DND-41 (cell line): ENCODE data around the gene PET100.

ENCODE experiments used
- ATAC-seq: fragments of 200-7000 bp; cut with Tn5 transposase; 3 replicates; pipeline ENCODE4 v1.9.1; 2021; ENCODE audit warnings: low read depth; ENCODE audit not compliant: insufficient read depth
- DNase-seq: peaks from one replicate; pipeline ENCODE4 v3.0.0-alpha.2; 2020
- H2AFZ ChIP-seq: 2 replicates; pipeline ENCODE4 v1.6.0; 2012; ENCODE audit warnings: low read depth, low read length
- H3K27ac ChIP-seq: 2 replicates; pipeline ENCODE4 v1.5.1; 2012; ENCODE audit warnings: low read length, inconsistent platforms
- H3K27me3 ChIP-seq: fragments of 200-600 bp; sonication (generic); 2 replicates; pipeline ENCODE4 v1.6.0; 2012; ENCODE audit warnings: low read length, mild to moderate bottlenecking, inconsistent platforms; ENCODE audit not compliant: insufficient read depth, poor library complexity
- H3K36me3 ChIP-seq: 2 replicates; pipeline ENCODE4 v1.5.1; 2012; ENCODE audit warnings: low read length, inconsistent platforms; ENCODE audit not compliant: insufficient read depth
- H3K4me1 ChIP-seq: 2 replicates; pipeline ENCODE4 v1.5.1; 2012; ENCODE audit warnings: mild to moderate bottlenecking, low read length; ENCODE audit not compliant: insufficient read depth
- H3K4me2 ChIP-seq: 2 replicates; pipeline ENCODE4 v1.6.0; 2012; ENCODE audit warnings: mild to moderate bottlenecking, moderate library complexity, low read length, inconsistent platforms; ENCODE audit not compliant: insufficient read depth
- H3K4me3 ChIP-seq, 2 experiments: fragments of 200-600 bp in 1 of 2; shearing (Covaris generic) in 1 of 2; 2 replicates each; pipeline ENCODE4 v1.5.1; 2012 to 2016; ENCODE audit warnings: inconsistent platforms in 2 of 2, low read length in 2 of 2, mild to moderate bottlenecking in 2 of 2, low read depth in 1 of 2, moderate library complexity in 1 of 2
- H3K79me2 ChIP-seq: 2 replicates; pipeline ENCODE4 v1.6.0; 2012; ENCODE audit warnings: low read length, inconsistent platforms; ENCODE audit not compliant: insufficient read depth
- H3K9ac ChIP-seq: 2 replicates; pipeline ENCODE4 v1.6.0; 2012; ENCODE audit warnings: low read depth, mild to moderate bottlenecking, inconsistent platforms, low read length, moderate library complexity
- H3K9me3 ChIP-seq: 2 replicates; pipeline ENCODE4 v1.5.1; 2012; ENCODE audit warnings: low read length, moderate library complexity, mild to moderate bottlenecking, inconsistent platforms; ENCODE audit not compliant: insufficient read depth, severe bottlenecking
- H4K20me1 ChIP-seq: 2 replicates; pipeline ENCODE4 v1.6.0; 2012; ENCODE audit warnings: low read length; ENCODE audit not compliant: insufficient read depth
- CTCF ChIP-seq: IDR thresholded peaks from 2 replicates; pipeline ENCODE4 v1.5.1; 2012; ENCODE audit warnings: borderline replicate concordance, low read length, moderate library complexity, mild to moderate bottlenecking; ENCODE audit not compliant: poor library complexity, severe bottlenecking; ENCODE audit errors: extremely low read depth
- EZH2 ChIP-seq: IDR thresholded peaks from 3 replicates; pipeline ENCODE4 v1.6.1; 2012; ENCODE audit warnings: borderline replicate concordance, low read depth, mild to moderate bottlenecking, moderate library complexity, low read length, inconsistent platforms; ENCODE audit not compliant: severe bottlenecking

The PET100 gene

GRCh38 chr19:7624810-7625209 is 4.8 kb upstream of the PET100 start:
- Histone ChIP-seq H3K27me3 (no peaks in the 10 kb centered on the region), H3K36me3 (peaks cover 77% of the 10 kb centered on the region), H3K27ac (no peak overlapping the region), H4K20me1 (peaks cover 52% of the 10 kb centered on the region), H3K9ac (no peak overlapping the region), H3K4me2 (no peak overlapping the region), H3K4me1 (peaks cover 25% of the 10 kb centered on the region), H3K79me2 (peaks cover 41% of the 10 kb centered on the region), H3K9me3 (no peaks in the 10 kb centered on the region), H2AFZ (no peak overlapping the region), H3K4me3 (no peak overlapping the region)
- ATAC-seq, result no peak
- no peak for DNase-seq
- TF ChIP-seq CTCF (no peak), EZH2 (no peak)

GRCh38 chr19:7625763-7626372 is 3.7 kb upstream of the PET100 start:
- H3K4me1 ChIP-seq, result peaks cover 33% of the 10 kb centered on the region

GRCh38 chr19:7627166-7627565 is 2.4 kb upstream of the PET100 start:
- no peak for TF ChIP-seq EZH2
- TF ChIP-seq CTCF, result no peak
- Histone ChIP-seq H3K27me3 (no peaks in the 10 kb centered on the region), H3K9me3 (no peaks in the 10 kb centered on the region), H4K20me1 (peaks cover 52% of the 10 kb centered on the region), H3K9ac (no peak overlapping the region), H3K4me1 (peaks cover 43% of the 10 kb centered on the region), H3K4me3 (no peak overlapping the region), H3K27ac (no peak overlapping the region), H3K36me3 (peaks cover 61% of the 10 kb centered on the region), H3K79me2 (peaks cover 62% of the 10 kb centered on the region), H3K4me2 (peak overlapping the region; percentile 96; the same call in 1 of the 2 replicates), H2AFZ (no peak overlapping the region)
- no peak for DNase-seq
- no peak for ATAC-seq

More at GRCh38 chr19:7625763-7626372, 3.7 kb upstream of the PET100 start:
- Histone ChIP-seq H3K4me2 (no peak overlapping the region), H3K79me2 (peaks cover 52% of the 10 kb centered on the region), H4K20me1 (peaks cover 48% of the 10 kb centered on the region), H3K9ac (no peak overlapping the region), H3K27ac (no peak overlapping the region), H3K9me3 (no peaks in the 10 kb centered on the region), H3K4me3 (no peak overlapping the region), H3K27me3 (no peaks in the 10 kb centered on the region), H3K36me3 (peaks cover 67% of the 10 kb centered on the region), H2AFZ (no peak overlapping the region)
- DNase-seq (no peak), ATAC-seq (no peak)
- no peak for TF ChIP-seq EZH2

GRCh38 chr19:7628589-7629311 is 843 bp upstream of the PET100 start:
- TF ChIP-seq EZH2 (no peak), CTCF (no peak)
- peaks cover 52% of the 10 kb centered on the region for H3K36me3 ChIP-seq
- peaks cover 45% of the 10 kb centered on the region for H4K20me1 ChIP-seq
- H3K27ac ChIP-seq, result peak overlapping the region; percentile 76
- no peaks in the 10 kb centered on the region for H3K27me3 ChIP-seq
- ATAC-seq, result no peak
- peaks cover 43% of the 10 kb centered on the region for H3K4me1 ChIP-seq
- no peaks in the 10 kb centered on the region for H3K9me3 ChIP-seq
- DNase-seq, result no peak
- H3K4me3 ChIP-seq, result peak overlapping the region; percentile 69 to 83
- H3K4me2 ChIP-seq, result peak overlapping the region; percentile 96
- peak overlapping the region; percentile 72 for H2AFZ ChIP-seq
- peaks cover 63% of the 10 kb centered on the region for H3K79me2 ChIP-seq
- H3K9ac ChIP-seq, result peak overlapping the region; percentile 76
